ENCODE data around the gene SDHB. TPM values are rescaled to one million over a fixed set of nuclear protein-coding genes. Genes with fewer than 3 reads are reported as not detected.

The SDHB gene
- total and polyA plus RNA-seq, 9 of the 15 experiments (the other 6 are each of a cell fraction or from before 2014, with no cell fraction given) = 207 to 554 (median 365) TPM

DNA sequence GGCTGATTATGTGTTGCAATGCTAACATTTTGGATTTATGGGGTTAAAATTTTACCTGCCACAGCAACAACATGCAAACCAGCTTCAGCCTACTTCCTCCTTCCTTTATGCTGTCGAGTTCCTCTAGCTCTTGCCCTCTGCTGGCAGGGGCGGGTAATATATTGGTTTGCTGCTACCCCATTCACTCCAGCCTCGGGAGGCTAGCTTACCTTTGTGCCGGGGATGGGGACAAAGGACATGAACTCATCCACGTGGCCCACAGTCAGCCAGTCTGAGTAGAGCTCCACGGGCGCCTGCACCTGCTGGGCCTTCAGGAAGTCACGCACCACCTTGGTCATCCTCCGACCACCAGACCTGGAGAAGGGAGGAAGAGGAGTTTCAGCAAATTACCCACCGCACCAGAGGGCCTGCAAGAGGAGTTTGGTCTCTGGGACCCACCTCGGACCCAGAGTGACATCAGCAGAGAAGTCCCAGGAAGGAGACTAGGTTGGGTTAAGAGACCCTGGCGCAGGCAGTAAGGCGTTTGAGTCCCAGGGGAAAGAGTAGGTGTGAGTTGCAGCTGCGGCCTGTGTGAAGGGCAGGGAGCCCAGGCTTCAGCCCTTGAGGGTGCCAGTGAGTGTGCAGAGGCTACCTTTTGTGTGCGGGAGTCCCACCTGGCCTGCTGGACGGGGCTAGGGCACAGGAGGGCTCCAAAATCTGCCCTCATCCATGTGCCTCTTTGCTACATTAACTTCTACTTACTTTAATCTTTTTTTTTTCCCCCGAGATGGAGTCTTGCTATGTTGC is 21.8 kb upstream of the SDHB start (continued):
- TF ChIP-seq CBX3 (IDR thresholded peaks at IDR 0.05; ENCODE audit: borderline replicate concordance in 1 of 2, low read length in 2 of 2) (peak in 1 of 2 experiments; percentile 94; a peak in 2 of 3 replicates), ATF1 (CRISPR knock-in tag; IDR thresholded peaks at IDR 0.05) (no peak; the same call in 1 of the 2 replicates), ATF1 (tag; IDR thresholded peaks at IDR 0.05) (0 out of 2 replicates have a peak, but pooled peaks have one; percentile 25), ELF1 (tag; IDR thresholded peaks at IDR 0.05) (0 out of 2 replicates have a peak, but pooled peaks have one; percentile 35), RCOR1 (IDR thresholded peaks at IDR 0.05; ENCODE audit: borderline replicate concordance in 1 of 2, low read depth in 2 of 2, low read length in 2 of 2) (peak in 1 of 2 experiments; percentile 82; a peak in 2 of 4 replicates), TEAD1 (CRISPR knock-in tag; IDR thresholded peaks at IDR 0.05) (no peak), ZNF384 (IDR thresholded peaks at IDR 0.05; ENCODE audit: low read depth, low read length) (no peak)
- TF ChIP-seq, protein P1, sequence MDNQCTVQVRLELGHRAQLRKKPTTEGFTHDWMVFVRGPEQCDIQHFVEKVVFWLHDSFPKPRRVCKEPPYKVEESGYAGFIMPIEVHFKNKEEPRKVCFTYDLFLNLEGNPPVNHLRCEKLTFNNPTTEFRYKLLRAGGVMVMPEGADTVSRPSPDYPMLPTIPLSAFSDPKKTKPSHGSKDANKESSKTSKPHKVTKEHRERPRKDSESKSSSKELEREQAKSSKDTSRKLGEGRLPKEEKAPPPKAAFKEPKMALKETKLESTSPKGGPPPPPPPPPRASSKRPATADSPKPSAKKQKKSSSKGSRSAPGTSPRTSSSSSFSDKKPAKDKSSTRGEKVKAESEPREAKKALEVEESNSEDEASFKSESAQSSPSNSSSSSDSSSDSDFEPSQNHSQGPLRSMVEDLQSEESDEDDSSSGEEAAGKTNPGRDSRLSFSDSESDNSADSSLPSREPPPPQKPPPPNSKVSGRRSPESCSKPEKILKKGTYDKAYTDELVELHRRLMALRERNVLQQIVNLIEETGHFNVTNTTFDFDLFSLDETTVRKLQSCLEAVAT (IDR thresholded peaks at IDR 0.05) = no peak
- TF ChIP-seq, protein P2, sequence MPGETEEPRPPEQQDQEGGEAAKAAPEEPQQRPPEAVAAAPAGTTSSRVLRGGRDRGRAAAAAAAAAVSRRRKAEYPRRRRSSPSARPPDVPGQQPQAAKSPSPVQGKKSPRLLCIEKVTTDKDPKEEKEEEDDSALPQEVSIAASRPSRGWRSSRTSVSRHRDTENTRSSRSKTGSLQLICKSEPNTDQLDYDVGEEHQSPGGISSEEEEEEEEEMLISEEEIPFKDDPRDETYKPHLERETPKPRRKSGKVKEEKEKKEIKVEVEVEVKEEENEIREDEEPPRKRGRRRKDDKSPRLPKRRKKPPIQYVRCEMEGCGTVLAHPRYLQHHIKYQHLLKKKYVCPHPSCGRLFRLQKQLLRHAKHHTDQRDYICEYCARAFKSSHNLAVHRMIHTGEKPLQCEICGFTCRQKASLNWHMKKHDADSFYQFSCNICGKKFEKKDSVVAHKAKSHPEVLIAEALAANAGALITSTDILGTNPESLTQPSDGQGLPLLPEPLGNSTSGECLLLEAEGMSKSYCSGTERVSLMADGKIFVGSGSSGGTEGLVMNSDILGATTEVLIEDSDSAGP (CRISPR knock-in tag; IDR thresholded peaks at IDR 0.05) = no peak
- TF ChIP-seq, protein P3, sequence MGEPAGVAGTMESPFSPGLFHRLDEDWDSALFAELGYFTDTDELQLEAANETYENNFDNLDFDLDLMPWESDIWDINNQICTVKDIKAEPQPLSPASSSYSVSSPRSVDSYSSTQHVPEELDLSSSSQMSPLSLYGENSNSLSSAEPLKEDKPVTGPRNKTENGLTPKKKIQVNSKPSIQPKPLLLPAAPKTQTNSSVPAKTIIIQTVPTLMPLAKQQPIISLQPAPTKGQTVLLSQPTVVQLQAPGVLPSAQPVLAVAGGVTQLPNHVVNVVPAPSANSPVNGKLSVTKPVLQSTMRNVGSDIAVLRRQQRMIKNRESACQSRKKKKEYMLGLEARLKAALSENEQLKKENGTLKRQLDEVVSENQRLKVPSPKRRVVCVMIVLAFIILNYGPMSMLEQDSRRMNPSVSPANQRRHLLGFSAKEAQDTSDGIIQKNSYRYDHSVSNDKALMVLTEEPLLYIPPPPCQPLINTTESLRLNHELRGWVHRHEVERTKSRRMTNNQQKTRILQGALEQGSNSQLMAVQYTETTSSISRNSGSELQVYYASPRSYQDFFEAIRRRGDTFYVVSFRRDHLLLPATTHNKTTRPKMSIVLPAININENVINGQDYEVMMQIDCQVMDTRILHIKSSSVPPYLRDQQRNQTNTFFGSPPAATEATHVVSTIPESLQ (CRISPR knock-in tag; IDR thresholded peaks at IDR 0.05) = no peak
- TF ChIP-seq, protein P4, sequence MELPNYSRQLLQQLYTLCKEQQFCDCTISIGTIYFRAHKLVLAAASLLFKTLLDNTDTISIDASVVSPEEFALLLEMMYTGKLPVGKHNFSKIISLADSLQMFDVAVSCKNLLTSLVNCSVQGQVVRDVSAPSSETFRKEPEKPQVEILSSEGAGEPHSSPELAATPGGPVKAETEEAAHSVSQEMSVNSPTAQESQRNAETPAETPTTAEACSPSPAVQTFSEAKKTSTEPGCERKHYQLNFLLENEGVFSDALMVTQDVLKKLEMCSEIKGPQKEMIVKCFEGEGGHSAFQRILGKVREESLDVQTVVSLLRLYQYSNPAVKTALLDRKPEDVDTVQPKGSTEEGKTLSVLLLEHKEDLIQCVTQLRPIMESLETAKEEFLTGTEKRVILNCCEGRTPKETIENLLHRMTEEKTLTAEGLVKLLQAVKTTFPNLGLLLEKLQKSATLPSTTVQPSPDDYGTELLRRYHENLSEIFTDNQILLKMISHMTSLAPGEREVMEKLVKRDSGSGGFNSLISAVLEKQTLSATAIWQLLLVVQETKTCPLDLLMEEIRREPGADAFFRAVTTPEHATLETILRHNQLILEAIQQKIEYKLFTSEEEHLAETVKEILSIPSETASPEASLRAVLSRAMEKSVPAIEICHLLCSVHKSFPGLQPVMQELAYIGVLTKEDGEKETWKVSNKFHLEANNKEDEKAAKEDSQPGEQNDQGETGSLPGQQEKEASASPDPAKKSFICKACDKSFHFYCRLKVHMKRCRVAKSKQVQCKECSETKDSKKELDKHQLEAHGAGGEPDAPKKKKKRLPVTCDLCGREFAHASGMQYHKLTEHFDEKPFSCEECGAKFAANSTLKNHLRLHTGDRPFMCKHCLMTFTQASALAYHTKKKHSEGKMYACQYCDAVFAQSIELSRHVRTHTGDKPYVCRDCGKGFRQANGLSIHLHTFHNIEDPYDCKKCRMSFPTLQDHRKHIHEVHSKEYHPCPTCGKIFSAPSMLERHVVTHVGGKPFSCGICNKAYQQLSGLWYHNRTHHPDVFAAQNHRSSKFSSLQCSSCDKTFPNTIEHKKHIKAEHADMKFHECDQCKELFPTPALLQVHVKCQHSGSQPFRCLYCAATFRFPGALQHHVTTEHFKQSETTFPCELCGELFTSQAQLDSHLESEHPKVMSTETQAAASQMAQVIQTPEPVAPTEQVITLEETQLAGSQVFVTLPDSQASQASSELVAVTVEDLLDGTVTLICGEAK (IDR thresholded peaks at IDR 0.05) = peak; percentile 77
- TF ChIP-seq, protein P4 (CRISPR knock-in tag; IDR thresholded peaks at IDR 0.05) = no peak
